ENCODE results near the gene ACAA2.

DNA sequence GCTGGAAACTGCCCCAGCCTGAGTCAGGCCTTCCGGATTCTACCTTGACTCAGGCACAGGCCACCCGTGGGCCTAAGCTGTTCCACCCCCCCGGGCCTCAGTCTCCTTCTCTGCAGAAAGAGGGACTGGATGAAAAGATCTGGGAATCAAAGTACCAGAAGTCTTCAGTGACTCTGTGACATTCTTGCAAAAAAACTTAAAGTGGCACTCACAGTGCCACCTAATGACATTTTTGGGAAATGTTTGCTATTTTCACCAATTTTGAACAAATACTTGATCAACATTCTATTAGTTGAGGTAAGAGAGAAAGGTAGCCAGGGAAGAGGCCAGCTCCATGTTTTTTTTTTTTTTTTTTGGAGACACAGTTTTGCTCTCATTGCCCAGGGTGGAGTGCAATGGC is 48.3 kb upstream of the ACAA2 start:
- no peak for TF ChIP-seq POLR2A (IDR thresholded peaks at IDR 0.05)
- TF ChIP-seq, protein P1, sequence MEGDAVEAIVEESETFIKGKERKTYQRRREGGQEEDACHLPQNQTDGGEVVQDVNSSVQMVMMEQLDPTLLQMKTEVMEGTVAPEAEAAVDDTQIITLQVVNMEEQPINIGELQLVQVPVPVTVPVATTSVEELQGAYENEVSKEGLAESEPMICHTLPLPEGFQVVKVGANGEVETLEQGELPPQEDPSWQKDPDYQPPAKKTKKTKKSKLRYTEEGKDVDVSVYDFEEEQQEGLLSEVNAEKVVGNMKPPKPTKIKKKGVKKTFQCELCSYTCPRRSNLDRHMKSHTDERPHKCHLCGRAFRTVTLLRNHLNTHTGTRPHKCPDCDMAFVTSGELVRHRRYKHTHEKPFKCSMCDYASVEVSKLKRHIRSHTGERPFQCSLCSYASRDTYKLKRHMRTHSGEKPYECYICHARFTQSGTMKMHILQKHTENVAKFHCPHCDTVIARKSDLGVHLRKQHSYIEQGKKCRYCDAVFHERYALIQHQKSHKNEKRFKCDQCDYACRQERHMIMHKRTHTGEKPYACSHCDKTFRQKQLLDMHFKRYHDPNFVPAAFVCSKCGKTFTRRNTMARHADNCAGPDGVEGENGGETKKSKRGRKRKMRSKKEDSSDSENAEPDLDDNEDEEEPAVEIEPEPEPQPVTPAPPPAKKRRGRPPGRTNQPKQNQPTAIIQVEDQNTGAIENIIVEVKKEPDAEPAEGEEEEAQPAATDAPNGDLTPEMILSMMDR (IDR thresholded peaks at IDR 0.05 in 8 of 11, conservative IDR thresholded peaks at IDR 0.05 in 3 of 11): peak in 6 of 11 experiments; percentile 12 to 35 (median 16)
